OCI-LY3 (cell line): ENCODE measurements around the gene SLC24A4.
A peak's percentile ranks its signal among the peaks of the same experiment; 100 is the strongest.

ENCODE experiments used
- H2AFZ ChIP-seq: fragments of 200-600, 300-600 bp; shearing (Covaris generic); 2 replicates; pipeline ENCODE4 v1.6.0; 2014; ENCODE audit warnings: antibody characterized with exemption, low read depth, low read length
- H3K27ac ChIP-seq: fragments of 200-600, 300-600 bp; sonication (generic); 2 replicates; pipeline ENCODE4 v1.5.1; 2014; ENCODE audit warnings: mild to moderate bottlenecking, low read length, moderate library complexity, mixed read lengths
- H3K27me3 ChIP-seq: fragments of 200-600, 300-600 bp; sonication (generic); 2 replicates; pipeline ENCODE4 v1.6.1; 2014; ENCODE audit warnings: low read depth, low read length, mixed read lengths
- H3K36me3 ChIP-seq: fragments of 200-600, 300-600 bp; sonication (generic); replicated peaks from 2 replicates; pipeline ENCODE3; 2014; ENCODE audit warnings: low read depth, low read length, mixed read lengths
- H3K4me1 ChIP-seq: fragments of 300-600, 200-600 bp; sonication (generic); 2 replicates; pipeline ENCODE4 v1.6.1; 2014; ENCODE audit warnings: low read length, mixed read lengths
- H3K4me2 ChIP-seq: fragments of 200-600, 300-600 bp; sonication (generic); 2 replicates; pipeline ENCODE4 v1.6.1; 2014; ENCODE audit warnings: low read length, mixed read lengths
- H3K4me3 ChIP-seq: fragments of 300-600, 200-600 bp; sonication (generic); 2 replicates; pipeline ENCODE4 v1.5.1; 2014; ENCODE audit warnings: antibody characterized with exemption, mild to moderate bottlenecking, low read length, moderate library complexity
- H3K79me2 ChIP-seq: fragments of 300-600, 200-600 bp; shearing (Covaris generic); 2 replicates; pipeline ENCODE4 v1.6.1; 2014; ENCODE audit warnings: mild to moderate bottlenecking, low read length, mixed read lengths
- H3K9ac ChIP-seq: fragments of 300-600, 200-600 bp; shearing (Covaris generic); 2 replicates; pipeline ENCODE4 v1.6.0; 2014; ENCODE audit warnings: mild to moderate bottlenecking, low read length, moderate library complexity
- H3K9me3 ChIP-seq: fragments of 200-600, 300-600 bp; shearing (Covaris generic); 2 replicates; pipeline ENCODE4 v1.6.1; 2014; ENCODE audit warnings: low read length, mixed read lengths; ENCODE audit not compliant: insufficient read depth
- H4K20me1 ChIP-seq: fragments of 200-600, 300-600 bp; sonication (generic); 2 replicates; pipeline ENCODE4 v1.6.1; 2016; ENCODE audit warnings: low read length, mixed read lengths; ENCODE audit not compliant: insufficient read depth
- EZH2phosphoT487 ChIP-seq: fragments of 200-600 bp; shearing (Covaris generic); IDR thresholded peaks from 2 replicates; pipeline ENCODE4 v1.6.1; 2018; ENCODE audit warnings: antibody characterized with exemption, mixed run types, low read depth
- TF ChIP-seq, protein P1 (sequence below): fragments of 200-600, 300-600 bp; sonication (generic); IDR thresholded peaks from 2 replicates; pipeline ENCODE4 v1.5.1; 2014; ENCODE audit warnings: antibody characterized with exemption, low read length, low read depth

The SLC24A4 gene

DNA sequence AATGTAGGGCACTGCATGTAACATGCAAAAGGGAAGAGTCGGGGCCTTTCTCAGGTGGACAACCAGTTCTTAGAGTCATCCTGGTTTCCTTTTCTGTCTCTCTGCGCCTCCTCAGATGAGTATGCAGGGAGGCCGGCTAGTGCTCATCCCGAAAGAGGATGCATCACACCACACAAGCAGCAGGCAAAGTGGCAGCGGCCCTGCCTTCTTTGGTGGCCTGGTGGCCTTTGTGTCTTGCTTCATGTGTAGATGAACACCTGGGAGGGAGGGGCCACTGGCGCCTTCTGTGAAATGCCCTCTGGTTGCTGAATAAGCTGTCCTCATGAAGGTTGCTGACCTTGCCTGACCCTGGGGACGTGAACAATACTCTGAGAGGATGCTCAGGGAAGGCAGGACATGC is 18.0 kb downstream of the SLC24A4 start:
- Histone ChIP-seq H2AFZ (peak overlapping the region; percentile 39), H3K27ac (peak overlapping the region; percentile 75), H3K9ac (peak overlapping the region; percentile 56), H3K79me2 (no peaks in the 10 kb centered on the region), H3K27me3 (peaks cover 19% of the 10 kb centered on the region), H3K9me3 (no peaks in the 10 kb centered on the region), H3K4me3 (peak overlapping the region; percentile 54), H3K4me2 (peak overlapping the region; percentile 91), H3K4me1 (peaks cover 25% of the 10 kb centered on the region), H3K36me3 (no peaks in the 10 kb centered on the region), H4K20me1 (no peaks in the 10 kb centered on the region)
- TF ChIP-seq, protein P1, sequence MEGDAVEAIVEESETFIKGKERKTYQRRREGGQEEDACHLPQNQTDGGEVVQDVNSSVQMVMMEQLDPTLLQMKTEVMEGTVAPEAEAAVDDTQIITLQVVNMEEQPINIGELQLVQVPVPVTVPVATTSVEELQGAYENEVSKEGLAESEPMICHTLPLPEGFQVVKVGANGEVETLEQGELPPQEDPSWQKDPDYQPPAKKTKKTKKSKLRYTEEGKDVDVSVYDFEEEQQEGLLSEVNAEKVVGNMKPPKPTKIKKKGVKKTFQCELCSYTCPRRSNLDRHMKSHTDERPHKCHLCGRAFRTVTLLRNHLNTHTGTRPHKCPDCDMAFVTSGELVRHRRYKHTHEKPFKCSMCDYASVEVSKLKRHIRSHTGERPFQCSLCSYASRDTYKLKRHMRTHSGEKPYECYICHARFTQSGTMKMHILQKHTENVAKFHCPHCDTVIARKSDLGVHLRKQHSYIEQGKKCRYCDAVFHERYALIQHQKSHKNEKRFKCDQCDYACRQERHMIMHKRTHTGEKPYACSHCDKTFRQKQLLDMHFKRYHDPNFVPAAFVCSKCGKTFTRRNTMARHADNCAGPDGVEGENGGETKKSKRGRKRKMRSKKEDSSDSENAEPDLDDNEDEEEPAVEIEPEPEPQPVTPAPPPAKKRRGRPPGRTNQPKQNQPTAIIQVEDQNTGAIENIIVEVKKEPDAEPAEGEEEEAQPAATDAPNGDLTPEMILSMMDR, result no peak
- TF ChIP-seq EZH2phosphoT487, result no peak

DNA sequence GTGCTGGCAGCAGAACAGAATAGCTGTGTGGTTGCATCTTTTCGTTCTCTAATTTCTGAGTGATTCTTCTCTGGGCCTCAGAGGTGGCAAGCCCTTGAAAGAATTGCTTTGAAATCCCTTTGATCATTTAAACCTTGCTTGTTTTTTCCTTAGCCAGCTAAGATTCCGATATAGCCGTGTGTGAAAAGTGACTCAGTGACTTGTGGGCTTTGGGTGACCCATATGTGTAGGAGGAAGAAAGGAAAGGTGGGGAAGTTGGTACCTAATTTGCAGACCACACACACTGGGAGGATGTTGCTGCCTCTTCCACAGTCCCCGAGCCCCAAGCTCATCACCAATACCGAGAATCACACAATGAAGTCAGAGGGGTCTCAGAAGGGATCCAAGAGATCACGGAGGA is 18.8 kb downstream of the SLC24A4 start:
- Histone ChIP-seq H3K27me3 (peaks cover 19% of the 10 kb centered on the region), H3K27ac (peak overlapping the region; percentile 75), H4K20me1 (no peaks in the 10 kb centered on the region), H3K9me3 (no peaks in the 10 kb centered on the region), H3K36me3 (no peaks in the 10 kb centered on the region), H3K4me2 (peak overlapping the region; percentile 91), H2AFZ (peak overlapping the region; percentile 39; the same call in 1 of the 2 replicates), H3K79me2 (no peaks in the 10 kb centered on the region), H3K4me1 (peaks cover 25% of the 10 kb centered on the region), H3K4me3 (no peak overlapping the region), H3K9ac (peak overlapping the region; percentile 56; the same call in 1 of the 2 replicates)
- TF ChIP-seq, protein P1, result no peak
- no peak for TF ChIP-seq EZH2phosphoT487

DNA sequence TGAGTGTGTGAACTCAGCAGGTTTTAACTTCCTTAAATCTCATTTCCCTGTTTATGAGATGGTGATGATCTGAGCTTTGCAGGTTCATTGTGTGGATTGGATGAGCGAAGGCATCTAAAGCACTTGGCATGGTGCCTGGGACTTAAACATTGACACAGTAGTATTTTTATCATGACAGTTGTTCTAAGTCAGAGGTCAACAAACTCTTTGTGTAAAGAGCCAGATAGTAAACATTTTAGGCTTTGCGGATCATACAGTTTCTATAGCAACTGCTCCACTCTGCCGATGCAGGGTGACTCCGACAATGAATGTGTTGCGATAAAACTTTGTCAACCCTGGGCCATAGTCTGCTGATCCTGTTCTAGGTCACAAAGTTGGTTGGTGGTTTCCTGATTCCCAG is 25.2 kb downstream of the SLC24A4 start:
- TF ChIP-seq EZH2phosphoT487, result no peak
- TF ChIP-seq, protein P1, result no peak
- no peak overlapping the region for H2AFZ ChIP-seq
- H3K27ac ChIP-seq, result no peak overlapping the region
- no peaks in the 10 kb centered on the region for H3K9me3 ChIP-seq
- H3K79me2 ChIP-seq, result no peaks in the 10 kb centered on the region
- no peak overlapping the region for H3K4me3 ChIP-seq
- peaks cover 16% of the 10 kb centered on the region; the same call in 1 of the 2 replicates for H3K4me1 ChIP-seq
- no peaks in the 10 kb centered on the region for H4K20me1 ChIP-seq
- H3K9ac ChIP-seq, result no peak overlapping the region
- H3K27me3 ChIP-seq, result no peaks in the 10 kb centered on the region
- H3K36me3 ChIP-seq, result no peaks in the 10 kb centered on the region
- H3K4me2 ChIP-seq, result no peak overlapping the region

DNA sequence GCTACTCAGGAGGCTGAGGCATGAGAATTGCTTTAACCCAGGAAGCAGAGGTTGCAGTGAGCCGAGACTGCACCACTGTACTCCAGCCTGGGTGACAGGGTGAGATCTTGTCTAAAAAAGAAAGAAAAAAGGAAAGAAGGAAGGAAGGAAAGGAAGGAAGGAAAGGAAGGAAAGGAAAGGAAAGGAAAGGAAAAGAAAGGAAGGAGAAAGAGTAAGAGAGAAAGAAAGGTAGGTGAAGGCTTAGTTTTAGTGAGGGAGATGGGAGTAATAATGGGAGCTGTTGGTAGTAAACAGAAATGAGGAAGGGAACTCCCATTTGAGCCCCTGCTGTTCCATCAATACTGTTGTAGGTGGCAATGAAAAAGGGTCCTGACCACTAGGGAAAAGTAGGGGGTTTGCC is 28.8 kb downstream of the SLC24A4 start:
- H3K79me2 ChIP-seq, result no peaks in the 10 kb centered on the region
- H3K9me3 ChIP-seq, result no peaks in the 10 kb centered on the region
- H3K27me3 ChIP-seq, result no peaks in the 10 kb centered on the region
- H3K4me3 ChIP-seq, result no peak overlapping the region
- no peak overlapping the region for H3K4me2 ChIP-seq
- TF ChIP-seq, protein P1, result no peak
- no peak for TF ChIP-seq EZH2phosphoT487
- H4K20me1 ChIP-seq, result no peaks in the 10 kb centered on the region
- no peak overlapping the region for H2AFZ ChIP-seq
- no peaks in the 10 kb centered on the region for H3K36me3 ChIP-seq
- H3K9ac ChIP-seq, result no peak overlapping the region
- peaks cover 35% of the 10 kb centered on the region for H3K4me1 ChIP-seq
- no peak overlapping the region for H3K27ac ChIP-seq
